Peyer's patch (tissue), 4 donors: Measurements from ENCODE around the gene IGFBP3. TPM values are rescaled to one million over a fixed set of nuclear protein-coding genes. Genes with fewer than 3 reads are reported as not detected.
"Not testable (repeated sequence)": the region's sequence is repeated elsewhere in the genome, so short reads cannot be mapped to it uniquely, and the experiment has no call there.

Experiments
- DNase-seq, 3 donors: peaks; one replicate each; pipeline ENCODE4 v3.0.0-alpha.2; 2017 to 2019
- H3K27ac ChIP-seq, 4 donors: fragments of 200-600 bp; sonication (generic); one replicate each; pipeline ENCODE4 v1.5.1; 2016 to 2019
- H3K27me3 ChIP-seq, 2 donors: fragments of 200-600 bp; sonication (generic); one replicate each; pipeline ENCODE4 v1.5.1; 2019
- H3K36me3 ChIP-seq, 3 donors: fragments of 200-600 bp; sonication (generic); one replicate each; pipeline ENCODE4 v1.5.1; 2016 to 2019
- H3K4me1 ChIP-seq, 4 donors: fragments of 200-600 bp; sonication (generic); one replicate each; pipeline ENCODE4 v1.5.1; 2016 to 2019
- H3K4me3 ChIP-seq, 4 donors: fragments of 200-600 bp; sonication (generic); 1 replicate in 3 of 4; 2 replicates in 1 of 4; pipeline ENCODE4 v1.5.1; 2016 to 2019; ENCODE audit warnings: mild to moderate bottlenecking in 1 of 4
- H3K9me3 ChIP-seq, 4 donors: fragments of 200-600 bp; sonication (generic); one replicate each; pipeline ENCODE4 v1.5.1; 2016 to 2019; ENCODE audit warnings: mild to moderate bottlenecking in 1 of 4
- POLR2A ChIP-seq, 2 donors: fragments of 450-650 bp; IDR thresholded peaks; one replicate each; pipeline ENCODE4 v1.5.1; 2017; ENCODE audit warnings: antibody characterized with exemption in 2 of 2, mild to moderate bottlenecking in 2 of 2, moderate library complexity in 2 of 2
- total RNA-seq, 4 donors: library from RNA; depleted of rRNA; stranded (reverse); fragments of >200 nt; gene quantifications; one replicate each; pipeline ENCODE4 v1.1.0, GENCODE V29; 2016
- TF ChIP-seq, protein P1 (sequence below), 6 experiments: fragments of 450-650 bp in 4 of 6; fragments of 200-600 bp in 2 of 6; sonication (generic) in 1 of 6; IDR thresholded peaks; one replicate each; pipeline ENCODE4 v1.5.1; 2017 to 2019; ENCODE audit warnings: antibody characterized with exemption in 6 of 6, mild to moderate bottlenecking in 3 of 6, moderate library complexity in 1 of 6

The IGFBP3 gene
- total RNA-seq, 4 donors from 2014 or later, result 14.4 to 82.2 (median 35.1) TPM

DNA sequence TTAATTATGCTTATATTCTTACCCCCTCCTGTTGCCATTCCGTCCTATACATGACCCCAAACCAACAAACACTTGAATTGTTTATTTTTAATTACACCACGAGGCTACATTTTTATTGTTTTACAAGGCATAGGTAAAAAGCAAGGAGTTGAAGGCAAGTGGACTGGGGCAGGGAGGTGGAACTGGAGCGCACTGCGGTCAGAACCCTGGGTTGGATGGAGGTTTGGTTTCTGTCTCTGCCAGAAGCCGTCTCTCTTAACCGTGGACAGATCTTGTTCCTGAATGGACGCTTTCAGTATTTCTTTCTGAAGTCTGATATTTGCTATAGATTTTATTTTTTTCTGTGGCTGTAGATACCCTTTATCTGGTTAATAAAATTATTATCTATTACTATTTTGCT is 19.9 kb upstream of the IGFBP3 start:
- TF ChIP-seq, protein P1, sequence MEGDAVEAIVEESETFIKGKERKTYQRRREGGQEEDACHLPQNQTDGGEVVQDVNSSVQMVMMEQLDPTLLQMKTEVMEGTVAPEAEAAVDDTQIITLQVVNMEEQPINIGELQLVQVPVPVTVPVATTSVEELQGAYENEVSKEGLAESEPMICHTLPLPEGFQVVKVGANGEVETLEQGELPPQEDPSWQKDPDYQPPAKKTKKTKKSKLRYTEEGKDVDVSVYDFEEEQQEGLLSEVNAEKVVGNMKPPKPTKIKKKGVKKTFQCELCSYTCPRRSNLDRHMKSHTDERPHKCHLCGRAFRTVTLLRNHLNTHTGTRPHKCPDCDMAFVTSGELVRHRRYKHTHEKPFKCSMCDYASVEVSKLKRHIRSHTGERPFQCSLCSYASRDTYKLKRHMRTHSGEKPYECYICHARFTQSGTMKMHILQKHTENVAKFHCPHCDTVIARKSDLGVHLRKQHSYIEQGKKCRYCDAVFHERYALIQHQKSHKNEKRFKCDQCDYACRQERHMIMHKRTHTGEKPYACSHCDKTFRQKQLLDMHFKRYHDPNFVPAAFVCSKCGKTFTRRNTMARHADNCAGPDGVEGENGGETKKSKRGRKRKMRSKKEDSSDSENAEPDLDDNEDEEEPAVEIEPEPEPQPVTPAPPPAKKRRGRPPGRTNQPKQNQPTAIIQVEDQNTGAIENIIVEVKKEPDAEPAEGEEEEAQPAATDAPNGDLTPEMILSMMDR (IDR thresholded peaks at IDR 0.05), result no peak
- no peaks in the 10 kb centered on the region for H3K27me3 ChIP-seq
- H3K36me3 ChIP-seq, result no peaks in the 10 kb centered on the region
- no peak for DNase-seq
- no peak overlapping the region for H3K27ac ChIP-seq
- no peaks in the 10 kb centered on the region for H3K4me1 ChIP-seq
- peak overlapping the region in 2 of 4 donors; percentile 2 to 20 for H3K4me3 ChIP-seq
- H3K9me3 ChIP-seq, result no peaks in the 10 kb centered on the region

DNA sequence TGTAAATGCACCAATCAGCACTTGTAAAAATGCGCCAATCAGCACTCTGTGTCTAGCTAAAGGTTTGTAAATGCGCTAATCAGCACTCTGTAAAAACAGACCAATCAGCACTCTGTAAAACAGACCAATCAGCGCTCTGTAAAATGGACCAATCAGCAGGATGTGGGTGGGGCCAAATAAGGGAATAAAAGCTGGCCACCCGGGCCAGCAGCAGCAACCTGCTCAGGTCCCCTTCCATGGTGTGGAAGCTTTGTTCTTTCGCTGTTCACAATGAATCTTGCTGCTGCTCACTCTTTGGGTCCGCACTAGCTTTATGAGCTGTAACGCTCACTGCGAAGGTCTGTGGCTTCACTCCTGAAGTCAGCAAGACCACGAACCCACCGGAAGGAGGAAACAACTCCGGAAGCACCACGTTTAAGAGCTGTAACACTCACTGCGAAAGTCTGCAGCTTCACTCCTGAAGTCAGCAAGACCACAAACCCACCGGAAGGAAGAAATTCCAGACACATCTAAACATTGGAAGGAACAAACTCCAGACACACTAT is 19.2 kb upstream of the IGFBP3 start:
- H3K9me3 ChIP-seq, H3K36me3 ChIP-seq, H3K4me1 ChIP-seq, H3K27me3 ChIP-seq, H3K27ac ChIP-seq: not testable (repeated sequence)
- H3K4me3 ChIP-seq, result peak overlapping the region in 2 of 4 donors; percentile 2 to 20
- DNase-seq, result peak in 1 of 3 donors; percentile 72

DNA sequence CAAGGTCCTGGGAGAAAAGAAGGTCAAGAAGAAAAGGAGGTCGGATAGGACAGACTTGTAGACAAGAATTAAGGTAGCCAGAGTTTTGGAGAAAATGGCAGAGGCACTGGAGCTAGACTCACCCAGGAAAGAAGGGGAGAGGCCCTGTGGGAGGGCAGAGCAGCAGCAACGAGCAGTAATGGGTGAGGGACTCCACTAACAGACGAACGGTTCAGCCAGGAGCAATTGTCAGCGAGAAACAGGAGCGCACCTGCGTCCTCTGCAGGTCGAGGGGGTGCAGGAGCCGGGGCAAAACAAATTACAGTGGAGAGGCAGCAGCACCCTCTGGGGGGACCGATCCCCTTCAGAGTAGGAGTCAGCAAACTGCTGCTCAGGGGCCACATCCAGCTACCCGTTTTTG is 18.5 kb upstream of the IGFBP3 start:
- no peak overlapping the region for H3K27ac ChIP-seq
- no peak overlapping the region for H3K4me3 ChIP-seq
- no peaks in the 10 kb centered on the region for H3K4me1 ChIP-seq
- no peak for TF ChIP-seq POLR2A (IDR thresholded peaks at IDR 0.05)
- TF ChIP-seq, protein P1 (IDR thresholded peaks at IDR 0.05), result no peak
- H3K9me3 ChIP-seq, result no peaks in the 10 kb centered on the region
- no peak for DNase-seq
- H3K27me3 ChIP-seq, result no peaks in the 10 kb centered on the region
- H3K36me3 ChIP-seq, result no peaks in the 10 kb centered on the region

DNA sequence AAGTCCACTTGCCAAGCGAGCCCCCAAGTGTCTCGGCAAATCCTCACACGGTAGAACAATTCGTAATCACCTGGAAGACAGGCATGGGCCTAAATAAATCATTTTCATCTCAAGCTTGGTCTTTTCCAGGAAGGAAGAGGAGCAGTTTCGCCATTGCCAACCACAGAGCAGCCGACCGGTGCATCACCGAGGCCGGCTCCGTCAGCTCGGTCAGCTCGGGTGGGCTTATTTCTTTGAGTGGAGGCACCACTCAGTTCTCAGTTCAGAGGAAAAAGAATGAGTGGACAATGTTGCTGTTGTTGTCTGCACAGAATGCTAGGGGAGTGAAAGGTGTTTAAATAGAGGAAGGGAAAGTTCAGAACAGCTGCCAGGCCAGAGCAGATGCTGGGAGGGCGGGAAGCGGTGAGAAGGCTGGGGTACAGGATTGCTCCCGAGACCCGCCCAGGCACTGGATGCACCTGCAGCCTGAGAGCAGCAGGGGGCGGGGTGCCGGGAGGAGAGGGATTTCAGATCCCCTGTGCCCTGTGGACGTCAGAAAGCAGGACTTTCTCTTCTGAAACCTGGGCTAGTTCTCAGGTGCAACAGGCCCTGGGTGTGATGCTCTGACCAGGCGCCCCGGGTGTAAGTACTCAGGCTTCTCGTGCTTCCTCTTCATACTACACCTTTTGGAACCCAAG is 17.7 kb upstream of the IGFBP3 start:
- Histone ChIP-seq H3K27ac (no peak overlapping the region), H3K9me3 (no peaks in the 10 kb centered on the region), H3K27me3 (no peaks in the 10 kb centered on the region), H3K36me3 (no peaks in the 10 kb centered on the region), H3K4me1 (no peaks in the 10 kb centered on the region), H3K4me3 (no peak overlapping the region)
- TF ChIP-seq POLR2A (IDR thresholded peaks at IDR 0.05), result no peak
- TF ChIP-seq, protein P1 (IDR thresholded peaks at IDR 0.05), result no peak
- DNase-seq, result no peak

DNA sequence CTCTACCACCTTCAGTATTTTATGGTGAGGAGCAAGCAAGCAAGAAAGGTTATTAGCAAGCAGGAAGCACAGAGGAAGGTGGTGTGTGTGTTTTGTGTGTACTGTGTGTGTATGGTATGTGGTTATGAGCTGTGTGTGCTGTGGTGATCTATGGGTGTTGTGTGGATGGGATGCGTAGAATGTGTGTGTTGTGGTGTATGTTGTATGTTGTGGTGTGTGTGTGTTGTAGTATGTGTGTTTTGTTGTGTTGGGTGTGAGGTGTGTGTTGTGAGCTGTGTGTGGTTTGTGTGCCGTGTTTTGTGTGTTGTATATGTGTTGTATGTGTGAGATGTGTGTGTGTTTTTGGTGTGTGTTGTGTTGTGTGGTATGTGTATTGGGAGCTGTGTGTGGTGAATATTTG is 16.8 kb upstream of the IGFBP3 start:
- Histone ChIP-seq H3K36me3 (no peaks in the 10 kb centered on the region), H3K4me3 (no peak overlapping the region), H3K4me1 (no peaks in the 10 kb centered on the region), H3K27me3 (no peaks in the 10 kb centered on the region), H3K9me3 (no peaks in the 10 kb centered on the region), H3K27ac (no peak overlapping the region)
- no peak for TF ChIP-seq POLR2A (IDR thresholded peaks at IDR 0.05)
- TF ChIP-seq, protein P1 (IDR thresholded peaks at IDR 0.05), result no peak
- no peak for DNase-seq

DNA sequence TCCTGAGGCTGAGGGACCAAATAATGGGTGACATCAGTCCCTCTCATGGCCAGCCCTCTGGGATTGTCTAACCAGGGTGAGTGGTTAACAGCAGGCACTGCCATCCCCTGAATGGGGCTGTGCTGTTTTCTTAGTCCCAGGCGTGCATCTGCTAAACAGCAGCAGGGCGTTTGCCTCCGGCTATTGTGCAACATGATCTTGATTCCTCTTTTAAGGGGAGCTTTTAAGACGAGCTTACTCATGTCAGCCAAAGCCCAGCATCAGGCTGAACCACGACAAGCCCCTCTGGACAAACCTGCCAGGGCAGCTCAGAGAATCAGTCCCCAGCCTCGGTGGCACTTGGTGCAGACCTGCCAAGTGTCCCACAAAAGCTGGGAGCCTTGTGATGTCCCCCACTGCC is 16.2 kb upstream of the IGFBP3 start:
- no peak for TF ChIP-seq POLR2A (IDR thresholded peaks at IDR 0.05)
- TF ChIP-seq, protein P1 (IDR thresholded peaks at IDR 0.05), result no peak
- Histone ChIP-seq H3K36me3 (no peaks in the 10 kb centered on the region), H3K4me3 (no peak overlapping the region), H3K4me1 (no peaks in the 10 kb centered on the region), H3K9me3 (no peaks in the 10 kb centered on the region), H3K27me3 (no peaks in the 10 kb centered on the region), H3K27ac (no peak overlapping the region)
- DNase-seq, result no peak
